ENCODE measurements around the gene XDH.
A peak's percentile ranks its signal among the peaks of the same experiment; 100 is the strongest.

XDH gene

GRCh38 chr2:31414601-31415241, at the start of gene XDH:
XDH (minus strand) TSS chr2:31414742; CDS start chr2:31414666, 76 bp downstream.
- DNase-seq (ENCODE audit: low spot score): no peak

- no peak for DNase-seq (ENCODE audit: low spot score)
Observed at GRCh38 chr2:31457651-31458050, 43.1 kb upstream of the XDH start.

- DNase-seq (ENCODE audit: low spot score): no peak
Observed at GRCh38 chr2:31446848-31447247, 32.3 kb upstream of the XDH start.

- no peak for DNase-seq (ENCODE audit: low spot score)
Observed at GRCh38 chr2:31442376-31442775, 27.8 kb upstream of the XDH start.

DNA sequence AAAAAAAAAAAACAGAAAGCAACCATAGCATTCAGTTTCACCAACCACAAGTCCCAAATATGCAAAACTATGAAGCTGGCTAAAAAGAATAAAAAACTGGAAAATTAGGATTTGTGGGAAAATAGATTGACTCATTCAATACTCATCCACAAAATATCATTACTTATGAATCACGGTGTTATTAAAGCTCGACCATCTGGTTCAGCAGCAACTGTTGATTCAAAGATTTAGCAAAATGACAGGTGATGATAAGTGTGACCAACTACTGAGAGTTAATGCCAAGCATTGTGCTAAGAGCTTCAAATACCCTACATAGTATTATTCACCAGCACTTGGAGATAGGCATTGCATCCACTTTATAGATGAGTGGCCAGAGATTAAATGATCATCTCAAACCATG, 26.2 kb upstream of the XDH start:
- peak; percentile 12 for DNase-seq (ENCODE audit: low spot score)

- DNase-seq (ENCODE audit: low spot score): no peak
Observed at GRCh38 chr2:31434911-31435310, 20.4 kb upstream of the XDH start.

- no peak for DNase-seq (ENCODE audit: low spot score)
Observed at GRCh38 chr2:31433541-31433940, 19.0 kb upstream of the XDH start.

GRCh38 chr2:31430439-31431165, 16.1 kb upstream of the XDH start:
- DNase-seq (ENCODE audit: low spot score): no peak

DNA sequence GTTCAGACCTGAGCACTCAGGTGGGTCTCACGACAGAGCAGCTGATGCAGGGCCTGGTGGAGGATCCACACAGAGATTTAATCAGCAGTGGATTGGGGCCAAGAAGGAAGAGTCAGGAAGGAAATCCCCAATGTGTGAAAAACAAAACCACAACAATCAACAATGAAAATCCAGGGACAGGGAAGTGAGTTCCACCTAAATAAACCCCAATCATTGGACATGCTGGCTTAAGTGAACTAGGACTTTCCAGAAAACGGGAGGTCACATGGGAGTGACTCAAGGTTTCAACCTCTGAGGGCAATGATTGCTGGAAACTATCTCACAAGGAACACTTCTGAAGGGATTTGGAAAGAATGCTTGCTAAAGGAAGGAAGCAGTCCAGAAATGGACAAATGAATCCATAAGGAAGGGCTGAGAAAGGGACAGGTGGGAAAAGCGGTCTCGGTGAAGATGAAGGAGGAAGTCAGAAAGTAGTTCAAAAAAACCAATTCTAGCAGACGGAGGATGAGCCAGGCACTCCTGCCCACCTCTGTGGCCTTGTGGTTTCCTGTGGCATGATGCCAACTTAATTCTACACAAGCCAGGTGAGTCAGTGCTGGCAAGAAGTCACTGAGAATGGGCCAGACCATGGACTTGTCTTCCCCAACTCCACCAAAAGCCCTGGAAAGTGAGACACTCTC, 15.4 kb upstream of the XDH start:
- no peak for DNase-seq (ENCODE audit: low spot score)

DNA sequence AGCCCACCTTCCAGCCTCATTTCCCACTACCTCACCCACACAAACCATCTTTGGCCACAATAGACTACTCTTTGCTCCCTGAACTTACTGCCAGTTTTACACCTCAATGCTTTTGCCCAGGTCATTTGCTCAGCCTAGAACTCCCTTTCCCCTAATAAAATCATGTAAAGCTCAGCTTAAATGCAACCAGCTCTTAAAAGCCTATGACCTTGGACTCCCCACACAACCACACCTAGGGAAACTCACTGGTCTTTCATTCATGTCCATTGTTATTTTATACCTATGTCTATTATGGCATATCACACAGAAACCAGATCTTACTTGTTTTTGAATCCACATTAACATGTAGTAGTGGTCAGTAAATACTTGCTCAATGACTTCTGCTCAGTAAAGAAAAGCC, 14.5 kb upstream of the XDH start:
- no peak for DNase-seq (ENCODE audit: low spot score)

GRCh38 chr2:31428001-31428418, 13.5 kb upstream of the XDH start:
- DNase-seq (ENCODE audit: low spot score): no peak

DNA sequence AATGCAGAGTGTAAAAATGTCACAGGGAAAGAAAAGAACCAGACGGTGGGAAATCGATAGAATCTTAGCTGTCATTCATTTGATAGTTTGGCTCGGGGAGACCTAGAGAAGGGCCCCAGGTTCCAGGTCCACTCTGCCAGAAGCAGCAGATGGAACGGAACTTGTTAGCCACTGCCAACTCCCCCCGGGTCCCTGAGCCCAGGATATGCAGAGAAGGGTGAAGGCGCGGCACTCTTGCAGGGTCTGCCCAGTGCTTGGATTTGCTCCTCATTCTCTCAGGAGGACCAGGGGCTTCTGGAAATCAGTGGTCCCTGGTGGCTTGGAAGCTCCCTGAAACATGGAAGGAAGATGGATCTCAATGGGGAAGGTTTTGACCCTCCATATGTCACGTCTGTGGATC, 11.6 kb upstream of the XDH start:
- no peak for DNase-seq (ENCODE audit: low spot score)

DNA sequence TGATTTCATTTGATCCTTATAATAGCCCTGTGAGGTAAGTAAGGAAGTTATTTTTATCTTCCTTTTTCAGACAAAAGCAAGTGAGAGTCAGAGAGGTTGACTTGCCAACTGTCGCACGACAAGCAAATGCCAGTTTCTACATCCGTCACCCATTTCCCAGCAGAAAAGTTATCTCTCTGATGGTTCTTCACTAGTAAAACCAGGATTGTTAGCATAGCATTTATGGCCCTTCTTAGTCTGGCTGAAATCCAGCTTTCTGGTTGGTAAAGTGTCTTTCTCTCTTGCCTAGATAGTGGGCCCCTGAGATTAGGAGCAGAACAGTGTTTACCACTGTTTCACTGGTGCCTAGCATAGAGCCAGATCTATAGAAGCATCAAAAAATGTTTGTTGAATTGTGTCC, 7.1 kb upstream of the XDH start:
- DNase-seq (ENCODE audit: low spot score): no peak

DNA sequence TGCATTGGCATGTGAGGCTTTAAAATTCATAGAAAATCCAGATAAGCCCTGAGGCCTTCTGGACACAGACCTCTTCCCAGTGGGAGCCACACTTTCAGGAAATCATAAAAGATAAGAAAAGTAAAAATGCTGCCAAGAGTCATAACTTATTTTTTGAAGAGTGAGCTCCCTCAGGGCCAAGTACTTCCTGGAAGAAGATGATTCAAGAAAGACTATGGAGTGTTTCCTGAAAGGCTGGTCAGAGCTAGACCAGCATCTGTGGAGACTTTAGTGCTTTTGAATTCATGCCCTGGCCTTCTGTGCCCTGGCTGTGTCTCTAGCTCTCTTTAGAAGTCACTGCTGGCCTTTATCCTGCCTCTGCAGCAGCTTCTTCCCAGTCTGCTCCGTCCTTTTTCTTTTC, 6.4 kb upstream of the XDH start:
- no peak for DNase-seq (ENCODE audit: low spot score)

DNA sequence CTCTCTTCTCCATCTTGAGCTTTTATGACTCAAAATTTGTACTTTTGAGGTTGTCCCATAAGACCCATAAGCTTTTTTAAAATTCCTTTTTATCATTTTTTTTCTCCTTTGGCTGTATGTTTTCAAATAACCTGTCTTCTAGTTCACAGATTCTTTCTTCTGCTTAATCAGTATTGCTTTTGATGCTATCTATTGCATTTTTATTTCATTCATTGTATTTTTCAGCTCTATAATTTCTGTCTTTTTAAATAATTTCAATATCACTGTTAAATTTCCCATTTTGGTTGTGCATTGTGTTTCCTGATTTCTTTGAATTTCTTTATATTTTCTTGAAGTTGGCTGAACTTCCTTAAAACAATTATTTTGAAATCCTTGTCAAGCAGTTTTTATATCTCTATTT, 4.8 kb upstream of the XDH start:
- DNase-seq (ENCODE audit: low spot score): no peak

DNA sequence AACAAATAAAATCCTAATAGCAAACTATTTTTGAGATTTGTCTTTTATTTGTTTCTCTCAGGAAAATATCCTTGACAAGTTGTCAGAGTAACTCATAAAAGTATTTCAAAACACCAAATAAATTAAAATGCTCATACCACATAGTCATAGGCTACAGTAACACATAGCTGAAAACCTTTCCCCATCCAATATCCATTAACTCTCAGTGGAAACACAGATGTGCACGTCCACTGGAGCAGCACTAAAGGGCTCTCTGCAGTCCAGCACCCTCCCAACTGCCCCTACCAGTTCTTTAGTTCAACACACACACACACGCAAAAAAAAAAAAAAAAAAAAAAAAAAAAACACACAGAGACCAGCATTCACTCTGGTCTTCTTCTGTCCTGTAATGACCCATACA, 879 bp upstream of the XDH start:
- DNase-seq (ENCODE audit: low spot score): no peak

GRCh38 chr2:31413862-31414550, 536 bp downstream of the XDH start:
- no peak for DNase-seq (ENCODE audit: low spot score)

- no peak for DNase-seq (ENCODE audit: low spot score)
Observed at GRCh38 chr2:31413025-31413424, 1.5 kb downstream of the XDH start.

DNA sequence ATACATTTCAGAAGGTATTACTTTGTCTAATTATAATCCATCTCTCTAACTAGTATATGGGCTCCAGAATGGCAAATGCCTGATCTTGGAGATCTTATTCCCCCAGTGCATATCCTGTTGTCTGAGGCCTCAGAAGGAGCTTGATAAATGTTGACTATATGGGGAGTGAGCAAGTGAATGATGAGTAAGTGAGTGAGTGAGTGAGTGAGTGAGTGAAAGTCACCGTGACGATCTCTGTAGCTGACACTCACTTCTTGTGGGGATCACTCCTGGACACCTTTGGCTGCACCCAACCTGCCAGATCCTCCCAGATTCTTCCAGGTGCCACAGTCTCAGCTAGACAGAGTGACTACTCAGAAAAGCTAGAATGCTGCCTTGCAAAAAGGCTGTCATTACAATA, 2.8 kb downstream of the XDH start:
- DNase-seq (ENCODE audit: low spot score): no peak

GRCh38 chr2:31406593-31407385, 7.8 kb downstream of the XDH start:
- DNase-seq (ENCODE audit: low spot score): no peak

DNA sequence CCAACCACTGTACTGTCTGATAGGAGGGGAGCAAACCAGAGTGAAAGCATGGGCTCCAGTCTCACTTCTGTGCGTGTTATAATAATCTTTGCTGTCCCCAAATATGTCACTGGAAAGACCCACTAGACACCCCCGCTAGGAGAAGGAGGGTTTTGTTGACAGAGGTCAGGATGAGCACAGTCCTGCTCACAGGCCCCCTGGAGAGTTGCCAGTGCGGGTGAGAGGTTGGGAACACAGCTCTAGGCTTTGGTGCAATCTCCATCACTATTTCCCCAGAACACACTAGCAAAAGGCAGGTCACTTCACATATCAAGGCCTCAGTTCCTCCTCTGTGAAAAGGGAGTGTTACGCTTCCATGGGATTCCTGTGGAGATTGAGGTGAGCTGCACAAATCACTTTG, 9.7 kb downstream of the XDH start:
- no peak for DNase-seq (ENCODE audit: low spot score)

DNA sequence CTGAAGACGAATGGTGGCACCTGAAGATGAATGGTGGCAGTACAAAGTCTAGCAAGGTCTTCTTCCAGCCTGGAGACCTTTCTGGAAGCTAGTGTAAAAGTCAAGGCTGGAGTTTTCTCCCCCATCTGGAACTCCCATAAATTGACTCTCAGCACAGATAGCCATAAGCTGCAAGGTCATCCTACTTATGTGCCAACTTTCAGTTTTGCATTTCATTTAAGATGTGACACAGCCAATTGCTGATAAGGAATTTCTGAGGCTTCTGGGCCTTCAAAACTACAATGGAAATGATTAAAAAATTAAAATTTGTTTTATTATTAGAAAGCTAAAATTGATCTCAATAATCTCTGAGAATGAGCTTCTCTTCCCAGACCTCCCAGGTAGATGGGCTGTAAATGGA, 10.2 kb downstream of the XDH start:
- no peak for DNase-seq (ENCODE audit: low spot score)
